ENCODE results near the gene HPGDS.
"Not testable (repeated sequence)": the region's sequence is repeated elsewhere in the genome, so short reads cannot be mapped to it uniquely, and the experiment has no call there.

Gene HPGDS

DNA sequence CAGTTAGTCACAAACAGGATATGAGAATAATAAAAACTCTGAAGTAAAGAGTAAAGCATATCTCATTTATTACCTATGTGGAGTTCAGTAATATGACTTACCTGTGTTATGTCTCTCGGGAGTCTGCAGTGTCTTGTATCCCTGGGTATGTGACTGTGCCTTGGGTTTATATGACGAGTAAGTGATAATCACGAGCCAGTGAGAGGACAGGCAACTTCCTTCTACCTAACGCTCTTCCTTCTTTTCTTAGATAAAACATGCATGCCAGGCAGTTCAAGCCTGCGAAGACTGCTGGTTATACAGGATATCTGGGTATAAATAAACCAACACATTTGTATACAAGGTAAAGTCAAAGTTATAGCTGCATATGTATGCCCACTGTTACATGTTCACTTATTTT lies at the start of gene HPGDS:
TSS of gene HPGDS (minus strand) at position 143 of the 400 bp plus-strand sequence. CDS start 8,207 bp downstream, outside the sequence.
- no peak for DNase-seq (ENCODE audit: low read depth)

DNA sequence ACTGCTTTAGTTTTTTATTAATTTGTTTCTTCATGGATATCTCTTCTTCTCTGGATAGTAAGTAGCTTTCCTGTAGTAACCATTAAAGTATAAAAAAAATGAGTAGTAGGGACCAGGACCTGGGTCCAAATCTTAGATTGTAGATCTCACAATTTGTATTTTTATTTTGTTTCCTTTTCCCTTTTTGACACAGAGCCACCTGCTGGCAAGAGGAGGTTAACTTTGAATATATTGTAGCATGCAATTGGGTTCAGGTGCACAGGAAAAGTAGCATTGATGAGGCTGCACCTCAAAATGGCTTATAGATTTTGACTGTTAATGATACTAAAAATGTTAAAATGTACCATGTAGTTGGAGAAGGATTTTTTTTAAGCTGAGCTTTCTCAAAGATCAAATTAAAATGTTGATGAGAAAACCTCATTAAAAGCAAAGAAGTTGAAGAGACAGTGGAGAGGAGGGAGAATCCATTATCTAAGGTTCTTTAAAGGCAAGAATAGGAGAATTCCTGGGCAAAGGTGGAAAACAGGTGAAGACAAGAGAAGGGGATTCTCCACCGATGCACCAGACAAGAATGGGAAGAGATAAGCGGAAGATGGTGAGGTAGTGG lies 48.3 kb upstream of the HPGDS start:
- DNase-seq (ENCODE audit: low read depth), result no peak

- DNase-seq (ENCODE audit: low read depth), result no peak
These were observed 47.1 kb upstream of the HPGDS start for GRCh38 chr4:94389595-94390267.

- not testable (repeated sequence) for DNase-seq (ENCODE audit: low read depth)
These were observed 45.3 kb upstream of the HPGDS start for GRCh38 chr4:94387965-94388364.

DNA sequence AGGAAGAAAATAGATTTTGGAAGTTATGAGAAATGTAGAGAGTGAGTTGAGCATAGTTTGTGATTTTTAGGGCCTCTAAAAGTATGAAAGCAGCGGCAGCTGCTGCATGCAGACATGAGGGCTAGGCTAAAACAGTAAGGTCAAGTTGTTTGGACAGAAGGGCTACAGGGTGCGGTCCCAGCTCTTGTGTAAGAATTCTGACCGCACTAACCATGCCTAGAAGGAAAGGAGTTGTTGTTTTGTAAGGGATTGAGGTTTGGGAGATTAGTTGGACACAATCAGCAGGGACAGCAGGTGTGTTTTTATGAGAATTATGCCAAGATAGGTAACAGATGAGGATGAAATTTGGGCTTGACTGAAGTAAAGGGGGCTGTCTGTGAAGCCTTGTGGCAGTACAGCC lies 42.8 kb upstream of the HPGDS start:
- DNase-seq (ENCODE audit: low read depth), result not testable (repeated sequence)

- not testable (repeated sequence) for DNase-seq (ENCODE audit: low read depth)
These were observed 40.3 kb upstream of the HPGDS start for GRCh38 chr4:94382891-94383290.

- no peak for DNase-seq (ENCODE audit: low read depth)
These were observed 35.4 kb upstream of the HPGDS start for GRCh38 chr4:94378047-94378446.

DNA sequence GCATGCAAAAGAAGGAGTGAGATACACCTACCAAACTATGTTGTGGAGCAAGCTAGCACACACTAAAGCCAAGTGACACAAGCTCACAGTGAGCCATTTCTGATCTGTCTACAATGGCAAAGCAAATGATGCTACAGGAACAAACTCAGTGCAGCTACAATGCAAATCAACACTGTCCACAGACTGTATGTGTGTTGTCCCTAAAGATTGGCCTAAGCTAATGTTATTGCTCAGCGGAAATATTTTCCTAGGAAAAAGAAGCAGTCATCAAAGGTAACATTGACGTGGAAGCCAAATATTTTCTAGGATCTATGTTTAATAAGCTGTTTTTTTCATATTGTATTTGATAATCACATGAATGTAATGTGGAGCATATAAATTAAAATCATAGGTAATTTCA lies 34.7 kb upstream of the HPGDS start:
- no peak for DNase-seq (ENCODE audit: low read depth)

DNA sequence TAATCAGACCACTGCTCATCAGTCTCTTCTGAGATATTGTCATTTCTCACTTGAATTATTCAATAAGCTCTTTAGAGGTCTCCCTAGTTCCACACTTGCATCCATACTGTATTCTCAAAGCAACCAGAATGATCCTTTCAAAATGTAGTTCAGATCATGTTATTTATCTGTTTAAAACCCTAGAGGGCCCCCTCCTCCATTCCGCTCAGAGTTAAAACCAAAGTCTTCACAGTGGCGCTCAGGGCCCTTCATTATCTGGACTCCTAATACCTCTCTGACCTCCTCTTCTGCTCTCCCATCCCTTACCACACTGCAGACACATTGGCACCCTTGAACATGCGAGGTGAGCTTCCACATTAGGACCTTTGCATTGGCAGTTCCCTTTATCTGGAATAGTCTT lies 32.7 kb upstream of the HPGDS start:
- no peak for DNase-seq (ENCODE audit: low read depth)

DNA sequence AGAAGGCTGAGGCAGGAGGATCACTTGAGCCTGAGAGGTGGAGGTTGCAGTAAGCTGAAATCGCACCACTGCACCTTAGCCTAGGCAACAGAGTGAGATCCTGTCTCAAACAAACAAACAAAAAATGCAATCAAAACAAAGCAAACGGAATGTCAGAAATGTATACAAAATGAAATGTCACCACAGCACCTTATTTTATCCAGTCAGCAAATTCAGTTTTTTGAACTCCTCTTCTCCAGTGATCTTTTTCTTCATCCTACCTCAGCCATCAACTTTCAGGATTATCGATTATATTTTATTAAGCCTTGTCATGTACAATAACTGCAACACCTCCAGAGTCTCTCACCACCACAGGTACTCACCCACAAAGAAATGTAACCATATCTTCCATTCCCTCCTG lies 31.1 kb upstream of the HPGDS start:
- no peak for DNase-seq (ENCODE audit: low read depth)

- DNase-seq (ENCODE audit: low read depth), result no peak
These were observed 30.4 kb upstream of the HPGDS start for GRCh38 chr4:94372991-94373390.

GRCh38 chr4:94372228-94372978 lies 29.8 kb upstream of the HPGDS start:
- no peak for DNase-seq (ENCODE audit: low read depth)

DNA sequence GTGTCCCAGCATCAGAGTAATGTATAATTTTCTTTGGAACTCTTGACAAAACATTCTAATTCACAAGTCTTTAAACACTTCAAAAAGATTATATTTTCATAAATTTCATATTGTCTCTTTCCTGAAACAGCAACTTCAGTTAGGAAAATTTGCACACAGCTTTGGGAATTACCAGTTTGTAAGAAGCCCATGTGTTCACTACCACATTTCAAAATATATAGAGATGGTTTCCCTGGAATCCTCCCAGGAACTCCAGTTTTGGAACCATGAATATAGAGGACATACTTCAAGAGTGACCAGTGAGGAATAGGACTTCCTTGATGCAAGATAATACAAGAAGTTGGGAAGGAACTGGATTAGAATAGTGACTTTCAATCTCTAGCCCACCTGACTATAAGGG lies 28.7 kb upstream of the HPGDS start:
- no peak for DNase-seq (ENCODE audit: low read depth)

DNA sequence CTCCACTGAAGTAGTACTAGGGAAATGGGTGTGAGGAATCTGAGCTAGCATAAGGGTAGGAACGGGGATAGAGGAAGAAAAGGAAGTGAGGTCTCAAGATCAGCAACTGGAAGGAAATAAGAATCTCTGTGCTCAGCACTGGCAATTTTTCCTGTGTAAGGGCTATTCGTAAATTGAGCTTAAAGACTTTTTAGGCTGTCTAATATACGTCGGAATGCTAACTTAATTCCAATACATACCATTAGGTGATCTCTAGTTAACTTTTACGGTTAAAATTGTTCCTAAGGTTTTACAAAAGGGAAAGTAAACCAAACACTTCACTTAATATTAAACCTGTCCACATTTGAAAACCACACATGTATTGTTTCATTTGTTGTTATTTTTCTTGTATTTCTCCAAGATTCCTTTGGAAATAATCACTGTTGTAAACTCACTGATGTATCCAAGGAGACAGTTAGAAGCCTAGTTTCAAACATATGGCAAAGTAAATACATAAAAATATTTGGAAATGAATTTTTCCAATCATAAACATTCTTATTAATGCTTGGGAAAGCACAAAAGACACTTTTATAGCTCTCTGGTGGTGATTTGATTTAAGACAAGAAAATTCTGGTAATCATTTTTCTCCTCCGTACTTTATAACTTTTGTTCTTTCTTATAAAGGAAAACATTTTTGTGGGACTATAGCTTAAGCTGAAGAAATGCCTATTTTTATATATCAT lies 28.1 kb upstream of the HPGDS start:
- DNase-seq (ENCODE audit: low read depth), result no peak

- DNase-seq (ENCODE audit: low read depth), result no peak
These were observed 26.4 kb upstream of the HPGDS start for GRCh38 chr4:94369046-94369445.

GRCh38 chr4:94368459-94368858 lies 25.8 kb upstream of the HPGDS start:
- DNase-seq (ENCODE audit: low read depth), result no peak

DNA sequence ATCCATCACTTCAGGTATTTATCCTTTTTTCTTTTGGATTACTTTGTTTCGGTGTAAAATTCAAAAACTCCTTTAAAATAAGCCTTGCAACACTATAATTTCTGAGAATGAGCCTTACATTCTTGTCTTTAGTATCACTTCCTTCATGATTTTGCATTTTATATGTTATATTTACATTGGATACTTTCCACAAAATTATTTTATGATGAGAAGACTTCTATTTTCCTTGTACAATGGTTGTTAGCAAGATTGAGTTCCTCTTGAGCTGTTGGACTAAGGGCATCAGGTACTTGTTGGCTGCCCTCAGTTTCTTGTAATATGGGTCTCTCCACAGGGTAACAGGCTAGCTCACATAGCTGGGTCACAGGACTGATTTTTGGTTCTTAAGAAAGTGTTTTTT lies 22.7 kb upstream of the HPGDS start:
- no peak for DNase-seq (ENCODE audit: low read depth)

DNA sequence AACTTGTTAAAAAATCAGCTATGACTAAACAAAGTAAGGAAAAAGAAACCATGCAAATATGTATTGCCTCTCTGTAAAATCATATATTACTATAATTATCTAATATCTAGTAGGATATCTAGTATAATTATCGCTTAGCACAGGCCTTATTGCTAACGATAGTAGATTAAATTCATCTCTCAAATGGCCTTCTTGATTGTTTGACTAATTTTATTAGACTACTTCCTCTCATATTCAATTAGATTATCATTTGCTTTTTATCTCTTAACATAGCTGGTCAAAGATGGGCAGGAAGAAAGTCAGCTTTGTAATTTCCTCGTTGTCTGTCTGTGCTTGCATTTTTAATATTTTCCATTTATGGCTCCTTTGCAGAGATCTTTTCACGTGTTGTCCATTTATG lies 21.9 kb upstream of the HPGDS start:
- no peak for DNase-seq (ENCODE audit: low read depth)

DNA sequence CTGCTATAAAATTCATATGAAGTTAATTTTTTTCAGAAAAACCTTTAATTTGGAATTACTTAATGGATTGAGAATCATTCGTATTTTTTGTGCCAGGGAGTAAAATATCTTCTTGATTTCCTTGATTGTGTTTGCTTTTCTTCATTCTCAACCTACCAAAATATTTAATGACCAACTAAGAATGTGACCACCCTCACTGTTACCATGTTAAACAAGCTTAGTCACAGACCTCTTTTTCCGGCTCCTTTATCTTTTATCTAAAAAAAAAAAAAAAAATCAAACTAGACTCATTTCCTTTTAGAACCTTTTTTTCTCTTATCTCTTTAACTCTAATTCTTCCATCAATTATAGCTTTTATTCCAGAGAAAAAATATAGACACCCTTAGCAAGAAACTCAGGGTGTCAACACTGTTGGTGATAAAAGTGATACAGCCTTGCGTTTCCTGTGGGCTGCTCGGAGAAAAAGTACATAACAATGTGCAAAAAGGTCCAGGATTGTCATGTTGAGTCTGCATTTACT lies 20.6 kb upstream of the HPGDS start:
- DNase-seq (ENCODE audit: low read depth), result no peak

GRCh38 chr4:94359838-94360237 lies 17.2 kb upstream of the HPGDS start:
- DNase-seq (ENCODE audit: low read depth), result no peak

- DNase-seq (ENCODE audit: low read depth), result no peak
These were observed 16.6 kb upstream of the HPGDS start for GRCh38 chr4:94359221-94359620.

DNA sequence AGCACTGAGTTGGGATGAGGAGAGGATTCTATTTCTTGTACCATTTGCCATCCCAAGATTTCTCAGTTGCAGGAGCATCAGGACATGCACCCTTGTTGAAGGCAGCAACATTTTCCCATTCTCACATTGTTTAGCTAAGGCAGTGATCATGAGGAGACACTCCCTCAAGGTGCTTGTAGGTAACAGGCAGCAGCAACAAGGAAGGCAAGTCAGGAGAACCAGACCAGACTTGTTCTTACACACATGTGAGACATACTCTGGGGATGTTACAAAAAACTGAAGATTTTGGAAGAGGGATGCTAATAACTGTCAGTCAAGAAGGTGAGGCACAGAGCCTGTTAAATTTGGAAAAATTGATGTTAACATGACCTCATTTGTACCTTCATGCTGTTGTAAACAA lies 15.5 kb upstream of the HPGDS start:
- no peak for DNase-seq (ENCODE audit: low read depth)
